Measurements from ENCODE around the gene EXD3. TPM values are rescaled to one million over a fixed set of nuclear protein-coding genes. Genes with fewer than 3 reads are reported as not detected.

The EXD3 gene
- total RNA-seq, 1 donor from 2014 or later: 5.2 TPM

DNA sequence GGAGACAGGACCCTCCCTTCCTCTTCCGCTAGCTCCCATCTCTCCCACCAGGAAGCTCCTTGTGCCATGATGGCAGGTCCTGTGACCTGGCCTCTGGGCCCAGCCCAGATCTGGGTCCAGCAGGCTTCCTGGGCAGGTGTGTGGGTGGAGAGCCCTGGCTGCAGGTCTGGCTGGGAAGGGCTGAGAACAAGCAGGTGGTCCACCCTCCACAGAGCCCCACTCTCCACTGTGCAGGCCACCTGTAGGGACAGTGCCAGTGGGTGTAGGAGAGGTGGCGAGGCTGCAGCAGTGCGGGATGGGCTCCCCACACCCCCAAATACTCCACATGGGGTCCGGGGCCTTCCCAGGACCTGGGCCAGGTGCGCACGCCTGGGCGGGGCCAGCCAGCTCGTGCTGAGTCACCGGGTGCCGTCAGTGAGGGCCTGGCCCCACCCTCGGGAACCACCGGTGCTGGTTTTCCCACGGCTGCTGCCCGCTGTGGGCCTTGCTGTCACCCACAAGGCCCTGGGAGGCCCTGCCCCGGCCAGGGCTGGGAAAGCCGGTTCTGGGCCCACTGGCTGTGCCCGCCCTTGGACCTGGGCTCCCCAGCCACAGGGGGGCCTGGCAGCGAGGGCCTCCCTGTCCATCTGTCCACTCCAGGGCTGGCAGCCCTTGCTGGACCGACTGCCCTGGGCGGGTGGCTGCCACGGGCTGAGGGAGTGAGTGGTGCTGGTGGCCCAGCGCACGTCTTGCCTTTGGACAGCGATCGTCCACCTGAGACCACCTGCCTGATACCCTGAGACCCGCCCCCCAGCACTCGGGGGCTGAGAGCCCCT, 111.6 kb downstream of the EXD3 start:
- peak; percentile 69 for DNase-seq
- H3K4me1 Mint-ChIP-seq: peaks cover 2% of the 10 kb centered on the region

DNA sequence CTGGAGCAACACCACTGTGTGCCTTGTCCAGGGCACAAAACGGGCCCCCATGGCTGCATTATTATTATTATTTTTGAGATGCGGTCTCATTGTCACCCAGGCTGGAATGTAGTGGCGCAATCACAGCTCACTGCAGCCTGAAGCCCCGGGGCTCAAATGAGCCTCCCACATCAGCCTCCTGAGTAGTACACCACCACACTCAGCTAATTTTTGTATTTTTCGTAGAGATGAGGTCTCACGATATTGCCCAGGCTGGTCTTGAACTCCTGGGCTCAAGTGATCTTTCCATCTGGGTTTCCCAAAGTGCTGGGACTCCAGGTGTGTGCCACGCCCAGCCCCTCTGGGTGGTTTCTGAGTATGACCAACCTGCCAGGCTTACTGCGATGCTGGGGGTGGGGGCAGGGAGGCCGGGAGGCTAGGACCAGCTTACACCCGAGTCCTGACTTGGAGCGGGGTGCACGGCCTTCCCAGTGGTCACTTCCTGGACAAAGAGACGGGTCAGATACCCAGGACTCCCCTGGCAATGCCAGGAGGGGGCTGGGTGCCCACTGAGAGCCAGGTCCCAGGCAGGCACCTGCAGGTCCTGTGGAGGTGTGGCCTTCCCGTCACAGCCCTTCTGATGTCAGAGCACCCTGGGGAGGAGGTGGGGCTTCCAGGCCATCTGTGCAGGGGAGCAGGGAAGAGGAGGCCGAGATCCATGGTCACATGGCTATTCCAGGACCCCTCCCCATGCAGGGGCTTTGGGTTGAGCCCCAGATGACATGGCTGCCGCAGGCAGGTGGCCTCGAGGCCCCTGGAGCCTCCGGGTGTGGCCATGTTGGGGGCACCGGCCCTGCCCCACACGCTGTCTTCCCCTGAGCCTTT, 112.5 kb downstream of the EXD3 start:
- H3K36me3 Mint-ChIP-seq (ENCODE audit: low read depth): no peaks in the 10 kb centered on the region
- no peaks in the 10 kb centered on the region for H3K27me3 Mint-ChIP-seq
- peaks cover 4% of the 10 kb centered on the region for H3K4me1 Mint-ChIP-seq
- no peak overlapping the region for H3K4me3 Mint-ChIP-seq
- intact Hi-C loops (cut with micrococcal nuclease): no loop called here
- no peaks in the 10 kb centered on the region for H3K9me3 Mint-ChIP-seq
- H3K27ac Mint-ChIP-seq: no peak overlapping the region
- no peak for DNase-seq

More for the DNA sequence above, 111.6 kb downstream of the EXD3 start:
- H3K9me3 Mint-ChIP-seq: no peaks in the 10 kb centered on the region
- no peaks in the 10 kb centered on the region for H3K27me3 Mint-ChIP-seq
- intact Hi-C loops (cut with micrococcal nuclease): no loop called here
- H3K36me3 Mint-ChIP-seq (ENCODE audit: low read depth): no peaks in the 10 kb centered on the region
- H3K27ac Mint-ChIP-seq: no peak overlapping the region
- no peak overlapping the region for H3K4me3 Mint-ChIP-seq

DNA sequence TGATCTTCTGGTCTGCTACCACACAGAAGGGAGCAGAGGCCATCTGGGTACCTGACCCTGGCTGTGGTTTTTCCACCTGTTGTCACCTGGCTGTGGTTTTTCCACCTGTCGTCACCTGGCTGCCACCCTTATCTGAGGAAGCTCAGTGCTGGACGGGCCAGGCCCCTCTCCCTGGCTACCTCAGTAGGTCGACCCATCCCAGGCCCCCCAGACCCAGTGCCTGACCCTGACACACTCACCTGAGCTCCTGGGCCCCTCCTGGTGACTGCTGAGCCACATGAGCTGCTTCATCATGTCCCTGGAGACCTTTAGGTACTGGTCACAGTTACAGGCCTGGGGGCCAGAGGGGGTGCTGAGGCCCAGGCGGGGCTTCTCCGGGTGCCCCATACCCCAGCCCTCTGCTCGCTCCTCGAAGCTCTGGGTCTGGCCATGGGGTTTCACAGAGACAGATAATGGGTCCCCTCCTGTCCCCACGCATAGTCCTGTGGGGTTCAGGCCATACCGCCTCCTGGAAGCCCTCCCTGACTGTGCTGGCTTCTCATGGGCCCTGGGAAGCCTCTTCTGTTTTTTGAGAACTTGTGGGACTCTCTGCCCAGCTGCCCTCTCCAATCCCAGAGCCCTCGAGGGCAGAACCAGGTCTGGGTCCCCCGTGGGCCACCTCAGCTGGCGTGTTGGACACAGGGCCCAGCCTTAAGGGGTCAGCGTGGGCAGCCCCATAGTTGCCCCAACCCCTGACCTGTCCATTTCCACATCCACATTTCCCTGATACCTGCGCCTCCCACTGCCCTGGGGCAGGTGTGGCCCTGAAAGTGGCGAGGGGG, 113.4 kb downstream of the EXD3 start:
- H3K36me3 Mint-ChIP-seq (ENCODE audit: low read depth): no peaks in the 10 kb centered on the region
- H3K4me3 Mint-ChIP-seq: no peak overlapping the region
- intact Hi-C loops (cut with micrococcal nuclease): no loop called here
- DNase-seq: no peak
- no peaks in the 10 kb centered on the region for H3K9me3 Mint-ChIP-seq
- no peaks in the 10 kb centered on the region for H3K27me3 Mint-ChIP-seq
- peaks cover 6% of the 10 kb centered on the region for H3K4me1 Mint-ChIP-seq
- H3K27ac Mint-ChIP-seq: no peak overlapping the region

DNA sequence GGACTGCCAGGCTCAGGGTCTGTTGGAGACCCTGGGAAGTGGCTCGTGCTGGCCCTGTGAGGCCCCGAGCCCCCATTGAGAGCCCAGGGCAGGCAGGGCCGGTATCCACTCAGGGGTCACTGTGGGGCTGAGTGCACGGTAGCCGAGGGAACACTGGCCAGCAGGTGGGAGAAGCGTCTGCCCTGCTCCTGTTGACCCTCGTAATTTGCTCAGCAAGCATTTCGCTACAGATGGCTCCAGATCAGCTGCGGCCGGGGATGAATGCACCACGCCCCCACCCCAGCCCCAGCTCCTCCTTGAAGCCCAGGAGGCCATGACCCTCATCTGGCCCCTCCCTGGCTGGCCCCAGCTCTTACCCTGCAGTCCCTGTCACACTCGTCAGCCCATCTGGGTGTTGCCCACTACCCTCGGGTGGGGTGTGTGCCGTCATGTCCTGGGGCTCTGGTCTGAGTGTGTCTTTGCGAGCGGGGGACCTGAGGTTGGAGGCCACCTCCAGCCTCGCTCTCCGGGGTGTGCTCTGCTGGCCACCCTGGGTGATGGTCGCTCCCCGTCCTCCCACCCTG, 114.8 kb downstream of the EXD3 start:
- H3K9me3 Mint-ChIP-seq: no peaks in the 10 kb centered on the region
- DNase-seq: peak; percentile 55
- H3K36me3 Mint-ChIP-seq (ENCODE audit: low read depth): no peaks in the 10 kb centered on the region
- no peak overlapping the region for H3K4me3 Mint-ChIP-seq
- no peaks in the 10 kb centered on the region for H3K27me3 Mint-ChIP-seq
- intact Hi-C loops (cut with micrococcal nuclease): no loop called here
- no peak overlapping the region for H3K27ac Mint-ChIP-seq
- H3K4me1 Mint-ChIP-seq: peaks cover 6% of the 10 kb centered on the region

DNA sequence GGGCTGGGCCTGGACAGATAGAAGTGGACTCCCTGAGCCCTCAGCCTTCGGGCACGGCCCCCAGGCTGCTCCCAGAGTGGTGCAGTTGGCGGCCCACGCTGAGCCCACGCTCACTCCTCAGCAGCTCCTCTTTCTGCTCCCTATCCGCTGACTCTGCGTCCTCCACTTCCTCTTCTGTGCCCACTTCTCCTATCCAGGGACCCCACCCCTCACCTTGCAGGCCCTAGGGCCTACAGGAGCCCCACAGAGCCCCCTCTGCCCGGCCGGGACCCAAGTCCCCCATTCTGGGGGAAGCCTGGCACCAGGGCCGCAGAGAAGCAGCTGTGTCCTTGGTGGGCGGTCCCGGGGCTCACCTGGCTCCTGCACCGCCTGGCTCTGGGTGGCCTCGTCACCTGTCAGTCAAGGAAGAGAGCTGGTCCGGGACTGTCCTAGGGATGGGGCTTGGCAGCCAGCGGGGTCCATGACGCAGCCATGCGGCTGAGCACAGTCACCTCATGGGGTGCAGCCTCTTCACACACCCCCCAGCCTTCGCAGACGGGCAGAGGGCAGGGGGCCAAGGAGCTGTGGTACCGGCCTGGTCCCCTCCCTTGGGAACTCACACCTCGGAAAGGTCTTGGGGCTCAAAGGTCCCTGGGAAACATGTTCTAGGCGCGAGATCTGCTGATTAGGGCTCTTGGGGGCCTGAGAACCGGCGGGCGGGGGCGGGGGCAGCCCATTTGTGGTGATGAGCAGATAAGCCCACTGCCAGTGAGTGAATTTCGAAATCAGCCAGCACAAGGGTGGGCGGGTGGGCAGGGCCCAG, 115.5 kb downstream of the EXD3 start:
- Mint-ChIP-seq H3K4me3 (no peak overlapping the region), H3K27me3 (no peaks in the 10 kb centered on the region), H3K27ac (no peak overlapping the region), H3K9me3 (no peaks in the 10 kb centered on the region), H3K4me1 (peaks cover 6% of the 10 kb centered on the region), H3K36me3 (ENCODE audit: low read depth) (no peaks in the 10 kb centered on the region)
- no peak for DNase-seq
- intact Hi-C loops (cut with micrococcal nuclease): no loop called here

DNA sequence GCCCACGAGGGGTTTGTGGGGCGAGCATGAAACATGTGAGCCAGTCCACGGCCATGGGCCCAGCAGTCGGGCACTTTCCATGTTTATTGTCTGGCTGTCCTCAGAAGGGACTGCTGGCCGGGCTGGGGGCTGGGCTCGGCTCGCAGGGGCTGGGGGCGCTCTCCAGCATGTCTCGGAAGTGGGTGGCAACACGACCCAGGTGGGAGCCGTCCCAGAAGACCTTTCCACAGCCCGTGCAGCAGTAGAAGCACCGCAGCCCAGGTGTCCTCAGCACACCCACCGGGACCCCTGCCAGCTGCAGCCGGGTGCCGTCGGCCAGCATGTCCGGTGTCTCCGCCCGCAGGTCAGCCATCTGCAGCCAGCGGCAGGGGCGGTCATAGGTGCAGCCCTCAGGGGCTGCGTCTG, 116.1 kb downstream of the EXD3 start:
- H3K27me3 Mint-ChIP-seq: no peaks in the 10 kb centered on the region
- no peak overlapping the region for H3K27ac Mint-ChIP-seq
- DNase-seq: no peak
- peaks cover 6% of the 10 kb centered on the region for H3K4me1 Mint-ChIP-seq
- no peak overlapping the region for H3K4me3 Mint-ChIP-seq
- intact Hi-C loops (cut with micrococcal nuclease): no loop called here
- no peaks in the 10 kb centered on the region for H3K36me3 Mint-ChIP-seq (ENCODE audit: low read depth)
- H3K9me3 Mint-ChIP-seq: no peaks in the 10 kb centered on the region

DNA sequence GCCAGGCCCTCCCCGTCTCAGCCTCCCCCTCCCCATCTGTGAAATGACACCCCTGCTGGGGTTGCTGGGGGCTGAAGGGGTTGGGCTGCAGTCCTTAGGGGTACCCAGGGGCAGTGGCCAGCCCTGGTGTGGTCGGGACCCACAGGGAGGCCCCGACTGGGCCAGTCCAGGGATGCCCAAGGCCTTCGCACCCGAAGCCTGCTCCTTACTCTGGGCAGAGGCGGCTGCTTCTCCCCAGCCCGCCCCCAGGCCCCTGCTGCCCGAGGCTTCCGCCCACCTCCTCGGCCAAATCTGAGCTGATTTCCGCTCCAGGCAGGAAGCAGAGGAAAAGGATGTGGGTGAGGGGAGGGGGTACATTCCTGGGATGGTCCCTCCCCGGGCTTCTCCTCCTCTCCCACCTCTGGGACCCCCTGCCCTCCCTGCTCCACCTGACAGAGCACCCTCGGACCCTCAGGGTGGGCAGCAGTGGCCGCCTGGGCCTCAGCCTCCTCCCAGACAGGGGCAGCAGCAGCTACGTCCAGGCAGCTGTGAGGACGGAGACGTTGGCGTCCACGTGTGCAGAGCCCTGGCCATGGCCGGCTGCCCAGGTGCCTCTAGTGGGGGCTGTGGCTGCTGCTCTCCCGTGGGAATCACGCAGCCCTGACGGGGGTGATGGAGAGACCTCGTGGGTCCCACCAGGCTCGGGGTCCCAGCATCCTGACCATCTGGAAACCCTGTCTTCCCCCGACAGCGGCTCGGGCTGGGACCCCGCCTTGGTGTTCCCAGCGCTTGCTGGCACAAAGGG, 116.7 kb downstream of the EXD3 start:
- Mint-ChIP-seq H3K36me3 (ENCODE audit: low read depth) (no peaks in the 10 kb centered on the region), H3K4me3 (no peak overlapping the region), H3K27me3 (no peaks in the 10 kb centered on the region), H3K4me1 (peaks cover 6% of the 10 kb centered on the region), H3K9me3 (no peaks in the 10 kb centered on the region), H3K27ac (no peak overlapping the region)
- DNase-seq: peak; percentile 57
- intact Hi-C loops (cut with micrococcal nuclease): no loop called here

DNA sequence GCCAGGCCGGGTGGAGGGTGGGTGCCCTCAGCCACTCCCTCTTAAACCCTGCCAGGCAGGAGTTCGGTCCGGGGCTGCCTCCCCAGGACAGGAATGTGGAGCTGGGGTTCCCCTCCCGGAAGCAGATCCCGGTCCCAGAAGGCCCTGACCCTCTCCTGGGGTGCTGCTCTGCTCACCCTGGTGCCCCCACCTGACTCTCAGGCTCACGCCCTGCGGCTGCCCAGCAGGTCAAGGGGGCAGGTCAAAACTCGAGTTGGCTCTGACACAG, 117.2 kb downstream of the EXD3 start:
- Mint-ChIP-seq H3K27me3 (peaks cover 2% of the 10 kb centered on the region), H3K36me3 (ENCODE audit: low read depth) (peaks cover 1% of the 10 kb centered on the region), H3K27ac (peak overlapping the region; percentile 80), H3K4me3 (peak overlapping the region; percentile 32), H3K9me3 (no peaks in the 10 kb centered on the region), H3K4me1 (peaks cover 8% of the 10 kb centered on the region)
- intact Hi-C loops (cut with micrococcal nuclease): no loop called here
- DNase-seq: no peak

DNA sequence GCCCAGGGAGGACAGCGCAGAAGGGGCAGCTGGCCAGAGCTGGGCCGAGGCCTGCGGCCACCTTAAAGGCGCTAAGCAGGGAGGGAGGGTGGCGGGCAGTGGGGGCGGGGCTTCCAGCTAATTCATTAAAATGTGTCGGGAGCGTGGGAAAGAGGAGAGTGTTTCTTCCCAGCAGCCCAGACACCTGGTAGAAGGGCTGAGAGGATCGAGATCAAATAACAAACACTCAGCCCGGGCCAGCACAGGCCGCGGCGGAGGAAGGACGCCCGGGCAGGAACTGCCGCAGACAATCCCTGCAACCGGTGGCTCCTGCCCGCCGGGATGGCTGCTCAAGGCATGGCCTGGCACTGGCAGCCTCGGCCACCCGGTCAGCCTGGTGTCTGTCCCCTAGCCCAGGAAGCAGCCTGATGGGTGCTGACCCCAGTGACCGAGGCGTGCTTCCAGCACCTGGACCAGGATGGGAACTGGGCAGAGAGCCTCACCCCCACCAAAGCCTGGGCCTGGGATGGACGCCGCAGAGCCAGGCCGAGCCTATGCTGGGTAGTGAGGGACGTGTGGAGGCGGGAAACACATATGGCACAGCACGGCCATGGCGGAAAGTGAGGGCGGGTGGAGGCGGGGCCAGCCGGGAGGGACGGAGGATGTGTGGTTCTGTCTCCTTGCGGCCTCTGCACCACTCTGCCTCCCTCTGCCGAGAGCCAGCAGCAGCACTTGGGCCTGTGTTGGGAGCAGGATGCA, 117.7 kb downstream of the EXD3 start:
- H3K27me3 Mint-ChIP-seq: peaks cover 4% of the 10 kb centered on the region
- peaks cover 9% of the 10 kb centered on the region for H3K4me1 Mint-ChIP-seq
- H3K9me3 Mint-ChIP-seq: no peaks in the 10 kb centered on the region
- intact Hi-C loops (cut with micrococcal nuclease): no loop called here
- peak overlapping the region; percentile 32 for H3K4me3 Mint-ChIP-seq
- H3K36me3 Mint-ChIP-seq (ENCODE audit: low read depth): peaks cover 3% of the 10 kb centered on the region
- H3K27ac Mint-ChIP-seq: peak overlapping the region; percentile 80
- DNase-seq: peak; percentile 88

DNA sequence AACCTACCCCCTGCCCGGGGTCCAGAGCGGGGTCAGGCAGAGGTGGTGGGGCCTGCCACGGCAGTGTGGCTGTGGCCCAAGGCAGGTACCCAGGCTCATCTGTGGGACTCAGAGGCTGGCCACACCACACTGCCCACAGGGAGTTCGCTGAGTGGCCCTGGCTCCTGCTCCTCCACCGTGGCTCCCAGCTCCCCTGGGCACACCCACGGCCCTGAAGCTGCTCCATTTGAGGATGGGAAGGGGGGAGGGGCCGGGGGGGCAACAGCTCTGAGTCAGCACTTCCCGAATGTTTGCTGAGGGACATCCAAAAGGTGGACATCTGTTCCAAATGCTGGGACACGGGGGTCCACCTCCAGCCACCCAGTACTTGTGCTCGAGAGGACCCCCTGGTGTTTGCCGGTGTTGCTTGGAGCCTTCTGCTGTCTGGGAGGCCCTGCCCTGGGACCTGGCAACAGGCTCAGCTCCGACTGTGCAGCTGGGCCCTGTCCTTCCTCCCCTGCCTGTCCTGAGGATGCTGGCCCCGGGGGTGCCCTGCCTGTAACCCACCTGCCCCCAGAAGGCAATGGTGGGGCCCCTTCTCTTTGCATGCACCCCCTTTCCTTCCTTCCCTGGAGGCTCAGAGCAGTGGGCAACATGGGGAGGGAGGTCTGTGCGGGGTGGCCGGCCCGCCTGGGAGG, 118.4 kb downstream of the EXD3 start:
- no peak for DNase-seq
- intact Hi-C loops (cut with micrococcal nuclease): loop anchor here (5.0 kb wide), 1 partner anchor 118 kb away; the partner anchor contains the start of genes EXD3 and NOXA1
- no peak overlapping the region for H3K27ac Mint-ChIP-seq
- no peak overlapping the region for H3K4me3 Mint-ChIP-seq
- peaks cover 3% of the 10 kb centered on the region for H3K36me3 Mint-ChIP-seq (ENCODE audit: low read depth)
- no peaks in the 10 kb centered on the region for H3K9me3 Mint-ChIP-seq
- peaks cover 8% of the 10 kb centered on the region for H3K27me3 Mint-ChIP-seq
- H3K4me1 Mint-ChIP-seq: peaks cover 12% of the 10 kb centered on the region

DNA sequence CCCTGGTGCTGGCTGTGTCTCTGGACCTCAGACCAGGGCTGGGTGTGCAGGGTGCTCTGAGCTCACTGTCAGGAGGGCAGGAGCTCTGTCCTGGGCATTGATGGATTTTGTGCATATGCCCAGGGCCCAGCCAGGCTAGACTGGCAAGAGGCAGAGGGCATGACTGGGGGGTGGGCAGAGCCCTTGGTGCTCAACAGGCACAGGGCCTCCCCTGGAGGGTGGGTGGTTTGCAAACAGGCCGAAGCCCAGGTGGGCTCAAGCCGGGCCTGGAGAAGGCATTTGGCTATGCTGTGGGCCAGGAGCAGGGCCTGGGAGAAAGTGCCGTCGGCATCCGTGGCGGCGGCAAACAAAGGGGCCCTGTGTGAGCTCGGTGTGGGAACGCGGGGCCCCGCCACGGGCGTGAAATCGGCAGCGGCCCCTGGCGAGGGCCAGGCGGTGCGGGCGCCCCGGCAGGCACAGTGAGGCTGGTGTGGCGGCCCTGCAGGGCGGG, 119.0 kb downstream of the EXD3 start:
- peak overlapping the region; percentile 10 for H3K4me3 Mint-ChIP-seq
- no peaks in the 10 kb centered on the region for H3K9me3 Mint-ChIP-seq
- H3K27ac Mint-ChIP-seq: peak overlapping the region; percentile 36
- intact Hi-C loops (cut with micrococcal nuclease): loop anchor here (5.0 kb wide), 1 partner anchor 118 kb away; the partner anchor contains the start of genes EXD3 and NOXA1
- peaks cover 3% of the 10 kb centered on the region for H3K36me3 Mint-ChIP-seq (ENCODE audit: low read depth)
- DNase-seq: no peak
- peaks cover 11% of the 10 kb centered on the region for H3K27me3 Mint-ChIP-seq
- H3K4me1 Mint-ChIP-seq: peaks cover 12% of the 10 kb centered on the region
